ENCODE measurements around the gene RAPGEF5. TPM values are rescaled to one million over a fixed set of nuclear protein-coding genes. Genes with fewer than 3 reads are reported as not detected.

The RAPGEF5 gene
- total RNA-seq, 1 experiment from 2014 or later, result 0.84 TPM

- no peak for DNase-seq (ENCODE audit: extremely low read depth, low read depth)
Measured at GRCh38 chr7:22129166-22129565, 227.8 kb downstream of the RAPGEF5 start.

GRCh38 chr7:22128528-22128920 lies 228.4 kb downstream of the RAPGEF5 start:
- DNase-seq (ENCODE audit: extremely low read depth, low read depth), result no peak

DNA sequence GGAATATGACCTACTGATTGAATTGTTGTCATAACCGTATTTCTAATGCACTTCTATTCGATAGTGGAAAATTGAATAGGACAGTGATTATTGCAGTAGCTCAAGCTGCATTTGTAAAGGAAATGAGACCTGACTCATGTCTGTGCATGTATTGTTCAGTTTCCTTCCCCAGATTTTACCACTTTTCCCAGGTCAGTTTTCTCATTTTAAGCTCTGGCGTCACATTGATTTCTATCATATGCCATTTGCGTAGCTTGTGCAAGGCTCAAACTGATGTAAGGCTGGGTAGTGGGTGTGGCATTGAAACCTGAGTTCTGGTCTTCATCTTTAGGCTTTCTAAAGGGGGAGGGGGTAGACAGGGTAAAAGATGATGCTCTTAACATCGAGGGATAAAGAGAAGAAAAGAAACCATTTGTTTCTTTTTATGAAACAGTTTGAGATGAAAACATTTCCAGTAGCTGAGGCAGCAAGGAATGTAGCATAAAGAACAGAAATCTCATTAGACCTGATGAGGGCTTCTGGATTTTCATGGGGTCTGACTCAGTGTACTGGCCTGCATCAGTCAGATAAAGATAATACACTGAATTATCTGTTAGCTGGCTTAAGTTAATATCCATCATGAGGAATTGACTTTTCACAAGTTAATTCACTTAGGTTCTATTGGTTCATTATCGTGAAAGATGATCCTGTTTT lies 229.0 kb downstream of the RAPGEF5 start:
- no peak for DNase-seq (ENCODE audit: extremely low read depth, low read depth)

DNA sequence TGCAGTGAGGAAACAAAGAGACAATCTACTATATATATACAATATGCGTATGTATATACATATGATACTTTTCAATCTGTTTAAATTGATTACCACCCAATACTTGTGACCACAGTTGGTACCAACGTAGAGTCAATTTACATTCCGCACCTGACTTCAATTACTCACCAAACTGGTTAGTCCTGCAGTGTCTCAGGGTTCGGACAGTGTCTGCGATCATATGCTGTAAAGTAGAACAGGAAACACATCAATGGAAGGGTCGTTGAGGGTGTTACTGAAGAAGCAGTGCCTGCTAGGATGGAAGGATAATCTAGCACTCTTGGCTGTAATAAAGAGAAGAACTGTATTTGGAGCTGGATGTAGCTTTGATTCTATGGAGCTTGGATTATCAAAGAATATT lies 231.5 kb downstream of the RAPGEF5 start:
- DNase-seq (ENCODE audit: extremely low read depth, low read depth), result no peak

- DNase-seq (ENCODE audit: extremely low read depth, low read depth), result no peak
Measured at GRCh38 chr7:22124941-22125340, 232.0 kb downstream of the RAPGEF5 start.

DNA sequence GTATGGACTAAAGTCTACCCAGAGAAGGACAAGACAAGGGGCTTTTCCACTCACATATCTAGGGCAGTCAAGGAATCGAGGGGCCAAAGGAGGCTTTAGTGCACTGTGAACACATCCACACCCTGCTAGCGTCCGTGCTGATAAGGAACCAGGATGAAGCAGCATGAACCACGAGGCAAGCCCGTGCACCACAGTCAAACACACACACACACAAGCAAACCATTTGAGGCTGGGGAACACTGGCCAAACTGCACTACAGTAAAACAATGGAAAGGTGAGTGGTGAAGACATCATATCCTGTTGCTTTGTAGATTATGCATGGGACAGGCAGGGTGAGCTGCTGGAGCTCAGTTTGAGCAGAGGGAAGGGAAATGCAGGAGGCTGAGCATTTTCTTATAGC lies 233.8 kb downstream of the RAPGEF5 start:
- no peak for DNase-seq (ENCODE audit: extremely low read depth, low read depth)

DNA sequence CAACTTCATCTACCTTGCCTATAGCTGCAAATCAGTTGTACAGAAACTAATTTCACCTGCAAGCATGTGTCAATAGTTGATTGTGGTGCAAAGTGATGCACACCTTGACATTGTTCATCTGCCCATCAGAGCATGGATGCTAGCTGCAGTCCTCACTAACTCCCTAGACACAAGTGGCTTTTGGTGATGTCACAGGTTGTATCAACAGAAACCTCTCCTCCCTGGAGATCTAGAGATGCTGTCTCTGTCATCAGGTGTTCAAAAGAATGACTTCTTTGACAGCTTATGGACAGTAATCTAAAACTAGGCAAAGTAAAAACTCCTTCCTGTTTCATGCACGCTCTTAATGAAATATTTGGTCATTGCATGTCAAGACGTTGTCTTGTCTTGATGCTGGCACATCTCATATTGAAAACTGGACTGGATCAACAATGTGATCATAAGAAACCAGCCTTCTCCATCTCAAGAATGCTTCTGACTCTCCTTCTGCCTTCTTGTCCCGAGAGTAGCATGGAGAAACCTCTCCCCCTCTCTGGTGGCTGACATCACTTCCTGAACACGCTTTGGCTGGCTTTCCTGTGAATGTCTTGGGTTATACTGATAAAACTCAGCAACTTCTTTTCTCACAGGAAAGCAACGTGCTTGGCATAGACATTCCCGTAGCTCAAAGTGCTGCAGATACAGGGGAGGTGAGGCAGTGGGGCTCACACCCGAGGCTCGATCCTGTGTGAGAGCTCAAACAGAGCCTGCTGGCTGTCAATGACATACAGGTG lies 235.1 kb downstream of the RAPGEF5 start:
- no peak for DNase-seq (ENCODE audit: extremely low read depth, low read depth)

DNA sequence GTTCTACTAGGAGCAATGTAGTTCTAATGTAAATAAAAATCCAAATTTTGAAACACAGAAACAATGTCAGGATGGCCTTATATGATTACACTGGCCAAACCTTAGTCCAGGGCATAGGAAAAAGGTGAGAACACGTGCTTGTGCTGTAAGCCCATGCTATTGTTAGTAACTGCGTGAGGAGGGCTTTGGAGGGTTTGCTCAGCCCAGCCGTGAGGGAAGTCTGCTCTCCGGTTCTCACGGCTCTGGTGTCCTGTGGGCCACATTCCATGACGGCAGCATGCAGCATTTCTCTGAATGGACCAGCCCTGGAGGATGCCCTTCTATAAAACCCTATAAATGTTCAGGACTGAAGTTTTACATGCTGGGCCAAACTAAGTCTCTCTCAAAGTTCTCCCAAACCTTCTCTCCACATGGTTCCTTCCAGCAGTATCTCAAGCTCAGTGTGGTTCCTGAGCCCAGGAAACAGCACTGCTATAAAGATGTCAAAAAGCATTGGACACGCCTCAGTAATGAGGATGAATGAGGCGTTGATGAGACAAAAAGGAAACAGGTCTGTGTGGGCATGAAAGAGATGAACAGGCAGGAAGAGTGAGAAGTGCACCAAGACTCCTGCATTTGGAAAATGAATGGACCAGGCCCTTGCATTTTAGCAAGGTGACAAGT lies 236.4 kb downstream of the RAPGEF5 start:
- DNase-seq (ENCODE audit: extremely low read depth, low read depth), result no peak

GRCh38 chr7:22117222-22117621 lies 239.7 kb downstream of the RAPGEF5 start:
- DNase-seq (ENCODE audit: extremely low read depth, low read depth), result no peak

DNA sequence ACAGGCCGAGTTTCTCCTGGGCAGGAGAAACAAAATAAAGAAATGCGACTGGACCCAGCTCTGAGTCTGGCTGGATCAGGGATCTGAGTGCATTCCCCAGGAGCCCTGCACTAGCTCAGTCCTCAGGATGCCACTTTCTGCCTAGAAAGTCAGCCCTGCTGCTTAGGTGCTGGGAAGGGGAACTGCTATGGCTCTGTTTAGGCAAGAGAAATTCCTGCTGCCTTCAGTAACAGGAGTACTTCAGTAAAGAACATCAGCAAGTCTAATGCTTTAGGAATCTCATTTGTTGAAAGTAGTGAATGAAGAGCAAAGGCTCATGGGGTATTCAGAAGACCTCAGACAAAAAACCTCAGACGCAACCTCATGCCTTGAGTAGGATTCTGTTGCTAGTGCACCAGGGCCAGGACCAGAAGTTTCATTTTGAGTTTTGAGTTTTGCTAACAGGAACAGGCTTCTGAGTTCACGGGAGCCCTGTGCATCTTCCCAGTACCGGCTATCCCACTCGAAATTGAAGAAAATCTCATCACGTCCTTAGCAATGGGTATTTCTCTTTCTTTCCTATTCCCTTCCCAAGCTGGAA lies 240.4 kb downstream of the RAPGEF5 start:
- DNase-seq (ENCODE audit: extremely low read depth, low read depth), result no peak

- no peak for DNase-seq (ENCODE audit: extremely low read depth, low read depth)
Measured at GRCh38 chr7:22115689-22116088, 241.3 kb downstream of the RAPGEF5 start.

DNA sequence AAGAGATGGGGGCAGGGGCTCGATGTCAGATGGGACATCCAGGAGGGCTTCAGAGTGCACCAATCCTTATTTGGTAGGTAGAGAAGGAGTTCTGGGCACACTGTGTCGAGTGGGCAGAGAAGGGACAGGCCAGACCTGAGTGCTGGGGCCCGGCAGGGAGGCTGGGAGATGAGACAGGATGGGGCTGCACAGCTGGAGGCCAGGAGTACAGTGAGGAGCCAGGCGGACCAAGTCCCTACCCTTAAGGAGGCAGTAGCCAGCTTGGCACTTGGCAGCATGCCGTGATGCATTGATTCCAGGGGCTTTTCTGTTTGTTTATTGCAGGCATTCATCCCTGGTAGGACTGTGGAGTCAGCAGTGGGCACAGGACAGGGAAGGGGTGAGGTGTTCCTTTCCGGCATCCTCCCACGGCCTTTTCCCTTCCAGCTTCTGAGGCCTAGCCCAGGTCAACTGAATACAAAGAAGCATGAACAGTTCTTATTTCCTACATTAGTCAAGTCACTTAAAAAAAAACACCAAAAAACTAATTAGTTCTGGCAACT lies 242.4 kb downstream of the RAPGEF5 start:
- DNase-seq (ENCODE audit: extremely low read depth, low read depth), result no peak

GRCh38 chr7:22113041-22113440 lies 243.9 kb downstream of the RAPGEF5 start:
- no peak for DNase-seq (ENCODE audit: extremely low read depth, low read depth)

- no peak for DNase-seq (ENCODE audit: extremely low read depth, low read depth)
Measured at GRCh38 chr7:22111661-22112060, 245.3 kb downstream of the RAPGEF5 start.

- DNase-seq (ENCODE audit: extremely low read depth, low read depth), result no peak
Measured at GRCh38 chr7:22110881-22111280, 246.1 kb downstream of the RAPGEF5 start.

- DNase-seq (ENCODE audit: extremely low read depth, low read depth), result peak; percentile 81
Measured at GRCh38 chr7:22110227-22110839, 246.6 kb downstream of the RAPGEF5 start.

- peak; percentile 17 for DNase-seq (ENCODE audit: extremely low read depth, low read depth)
Measured at GRCh38 chr7:22109761-22110160, 247.2 kb downstream of the RAPGEF5 start.

- DNase-seq (ENCODE audit: extremely low read depth, low read depth), result no peak
Measured at GRCh38 chr7:22108151-22108845, 248.7 kb downstream of the RAPGEF5 start.

GRCh38 chr7:22105550-22105949 lies 251.4 kb downstream of the RAPGEF5 start:
- no peak for DNase-seq (ENCODE audit: extremely low read depth, low read depth)

Data from NCI-H460 (cell line).